MM.1S (cell line): ENCODE results near the gene CR2.

Source experiments
- CTCF ChIP-seq: fragments of 300-600 bp; sonication (generic); IDR thresholded peaks from 2 replicates; pipeline ENCODE4 v1.5.1; 2016; ENCODE audit warnings: antibody characterized with exemption, low read length, mixed read lengths
- EZH2 ChIP-seq: fragments of 300-600 bp; sonication (generic); optimal IDR thresholded peaks from 2 replicates; pipeline ENCODE3; 2017; ENCODE audit warnings: low read depth, mild to moderate bottlenecking, antibody characterized with exemption, low read length, mixed read lengths
- EZH2phosphoT487 ChIP-seq: fragments of 300-600 bp; sonication (generic); IDR thresholded peaks from 2 replicates; pipeline ENCODE4 v1.6.1; 2018; ENCODE audit warnings: antibody characterized with exemption, low read length

GRCh38 chr1:207474210-207474609, 20.1 kb downstream of the CR2 start:
- TF ChIP-seq CTCF (no peak), EZH2phosphoT487 (no peak), EZH2 (no peak)
